Measurements from ENCODE around the gene COLQ. TPM values are rescaled to one million over a fixed set of nuclear protein-coding genes. Genes with fewer than 3 reads are reported as not detected.

Gene COLQ
- polyA plus RNA-seq, 1 donor (not counting 4 experiments of a cell fraction or from before 2014, with no cell fraction given) = 0.35 TPM

DNA sequence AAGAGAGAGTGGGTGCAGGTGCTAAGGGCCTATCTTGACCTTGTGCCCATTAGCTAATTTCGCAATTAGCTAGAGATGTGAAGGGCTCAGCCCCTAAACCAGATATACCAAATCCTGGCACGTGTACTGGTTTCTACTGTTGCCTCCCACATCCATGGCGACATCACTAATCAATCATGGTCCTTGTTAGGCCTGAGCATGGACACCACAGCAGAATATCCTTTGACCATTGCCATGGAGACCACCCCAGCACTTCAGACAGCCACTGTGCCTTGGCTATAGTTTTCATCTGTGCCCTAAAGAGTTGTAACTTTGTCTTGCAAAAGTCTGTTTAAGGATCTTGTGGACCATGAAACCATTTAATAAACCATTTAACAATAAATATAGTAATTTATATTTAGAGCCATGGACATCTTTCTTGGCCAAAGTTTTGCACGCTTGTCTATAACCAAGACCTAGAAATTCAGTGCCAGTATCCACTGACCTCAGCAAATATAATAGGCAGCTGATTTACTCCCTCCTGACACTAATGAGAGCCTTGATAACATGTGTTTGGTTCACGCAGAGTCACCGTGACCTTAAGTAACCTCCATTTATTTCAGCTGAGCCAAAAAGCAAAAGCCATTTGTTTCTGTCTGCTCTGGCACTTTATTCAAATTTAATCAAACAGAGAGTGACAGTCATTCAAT, 43.4 kb downstream of the COLQ start:
- Histone ChIP-seq H3K9ac (ENCODE audit: control insufficient read depth, extremely low read depth, insufficient read depth, low read length) (no peak overlapping the region), H3K36me3 (ENCODE audit: control insufficient read depth in 2 of 2, extremely low read depth in 1 of 2, insufficient read depth in 2 of 2, low read length in 2 of 2) (no peaks in the 10 kb centered on the region), H3K4me3 (ENCODE audit: control insufficient read depth in 2 of 3, extremely low read depth in 1 of 3, insufficient read depth in 2 of 3, low read depth in 1 of 3, low read length in 3 of 3) (no peak overlapping the region), H2AFZ (ENCODE audit: control insufficient read depth, low read length) (no peak overlapping the region), H3K9me1 (ENCODE audit: control insufficient read depth, extremely low read depth, insufficient read depth, low read length) (no peaks in the 10 kb centered on the region), H3K4me2 (ENCODE audit: control insufficient read depth, extremely low read depth, insufficient read depth, low read depth, low read length) (no peak overlapping the region), H3K27me3 (ENCODE audit: control insufficient read depth, extremely low read depth, insufficient read depth, low read length) (no peaks in the 10 kb centered on the region), H3K79me2 (ENCODE audit: control insufficient read depth, insufficient read depth, low read length) (no peaks in the 10 kb centered on the region), H3K9me3 (ENCODE audit: control insufficient read depth, low read depth, low read length) (no peaks in the 10 kb centered on the region), H4K20me1 (ENCODE audit: control insufficient read depth, extremely low read depth, insufficient read depth, low read length) (no peaks in the 10 kb centered on the region), H3K27ac (ENCODE audit: control insufficient read depth, insufficient read depth, low read length) (no peak overlapping the region), H3K4me1 (ENCODE audit: control insufficient read depth, extremely low read depth, insufficient read depth, low read length) (no peaks in the 10 kb centered on the region)
- DNase-seq (ENCODE audit: low read depth, low spot score) (no peak), FAIRE-seq (no peak)
- TF ChIP-seq CTCF (optimal IDR thresholded peaks at IDR 0.05 in 1 of 3, IDR thresholded peaks at IDR 0.05 in 1 of 3, conservative IDR thresholded peaks at IDR 0.05 in 1 of 3; ENCODE audit: extremely low read depth in 1 of 3, insufficient read depth in 2 of 3, low read length in 3 of 3) = no peak
- dilution Hi-C loops (cut with MboI; ENCODE audit: extremely low pct_ligation_motif_present, low sequenced_read_pairs) = no loop called here

GRCh38 chr3:15476378-15476777, 45.1 kb downstream of the COLQ start:
- Histone ChIP-seq H3K4me2 (ENCODE audit: control insufficient read depth, extremely low read depth, insufficient read depth, low read depth, low read length) (no peak overlapping the region), H3K4me3 (ENCODE audit: control insufficient read depth in 2 of 3, extremely low read depth in 1 of 3, insufficient read depth in 2 of 3, low read depth in 1 of 3, low read length in 3 of 3) (no peak overlapping the region), H3K9me1 (ENCODE audit: control insufficient read depth, extremely low read depth, insufficient read depth, low read length) (no peaks in the 10 kb centered on the region), H4K20me1 (ENCODE audit: control insufficient read depth, extremely low read depth, insufficient read depth, low read length) (no peaks in the 10 kb centered on the region), H3K79me2 (ENCODE audit: control insufficient read depth, insufficient read depth, low read length) (no peaks in the 10 kb centered on the region), H3K4me1 (ENCODE audit: control insufficient read depth, extremely low read depth, insufficient read depth, low read length) (no peaks in the 10 kb centered on the region), H3K36me3 (ENCODE audit: control insufficient read depth in 2 of 2, extremely low read depth in 1 of 2, insufficient read depth in 2 of 2, low read length in 2 of 2) (no peaks in the 10 kb centered on the region), H3K27ac (ENCODE audit: control insufficient read depth, insufficient read depth, low read length) (no peak overlapping the region), H3K27me3 (ENCODE audit: control insufficient read depth, extremely low read depth, insufficient read depth, low read length) (no peaks in the 10 kb centered on the region), H3K9me3 (ENCODE audit: control insufficient read depth, low read depth, low read length) (no peaks in the 10 kb centered on the region), H2AFZ (ENCODE audit: control insufficient read depth, low read length) (no peak overlapping the region), H3K9ac (ENCODE audit: control insufficient read depth, extremely low read depth, insufficient read depth, low read length) (no peak overlapping the region)
- dilution Hi-C loops (cut with MboI; ENCODE audit: extremely low pct_ligation_motif_present, low sequenced_read_pairs) = no loop called here
- TF ChIP-seq EZH2 (IDR thresholded peaks at IDR 0.05; ENCODE audit: low read length) = no peak
- TF ChIP-seq CTCF (optimal IDR thresholded peaks at IDR 0.05 in 1 of 3, IDR thresholded peaks at IDR 0.05 in 1 of 3, conservative IDR thresholded peaks at IDR 0.05 in 1 of 3; ENCODE audit: extremely low read depth in 1 of 3, insufficient read depth in 2 of 3, low read length in 3 of 3) = no peak
- no peak for DNase-seq (ENCODE audit: low read depth, low spot score)
- FAIRE-seq = no peak

All from keratinocyte (primary cell).